GM23248 (cell line): ENCODE measurements around the gene MC1R.

Source experiments
- EZH2 ChIP-seq: fragments of 200-600 bp; sonication (generic); IDR thresholded peaks from 2 replicates; pipeline ENCODE4 v1.6.1; 2018; ENCODE audit warnings: antibody characterized with exemption, mild to moderate bottlenecking; ENCODE audit not compliant: insufficient read depth, poor library complexity, severe bottlenecking
- EZH2phosphoT487 ChIP-seq: fragments of 200-600 bp; sonication (generic); IDR thresholded peaks from 2 replicates; pipeline ENCODE4 v1.6.1; 2018; ENCODE audit warnings: antibody characterized with exemption, moderate library complexity, mild to moderate bottlenecking, low read depth; ENCODE audit not compliant: insufficient read depth

DNA sequence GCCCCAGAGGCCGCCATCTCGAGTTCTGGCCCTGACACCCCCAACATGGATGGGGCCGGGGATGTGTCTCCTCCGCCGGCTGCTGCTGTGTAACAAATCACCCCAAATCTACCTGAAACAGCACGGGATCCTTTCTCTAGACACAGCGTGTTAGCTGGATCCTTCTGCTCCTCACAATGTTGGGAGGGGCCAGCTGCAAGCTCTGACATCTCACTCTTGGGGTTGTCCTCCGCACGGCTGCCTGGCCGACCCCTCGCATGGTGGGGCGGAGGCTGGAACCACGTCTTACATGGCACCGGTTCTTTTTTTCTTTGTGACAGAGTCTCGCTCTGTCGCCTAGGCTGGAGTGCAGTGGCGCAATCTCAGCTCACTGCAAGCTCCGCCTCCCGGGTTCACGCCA is 18.3 kb downstream of the MC1R start:
- no peak for TF ChIP-seq EZH2
- no peak for TF ChIP-seq EZH2phosphoT487
